Forelimb muscle (tissue), 1 donor: ENCODE data around the gene MRPS7. TPM values are rescaled to one million over a fixed set of nuclear protein-coding genes. Genes with fewer than 3 reads are reported as not detected.

Experiments
- DNase-seq: peaks from one replicate; pipeline ENCODE4 v3.0.0-alpha.2; 2013; ENCODE audit warnings: low read depth
- polyA plus RNA-seq: library from polyadenylated mRNA; unstranded; fragments of 120-200 nt; gene quantifications from one replicate; pipeline ENCODE4 v1.2.1, GENCODE V29; 2013; ENCODE audit not compliant: insufficient read length

Gene MRPS7
- polyA plus RNA-seq, 1 donor, result 65.0 TPM

- no peak for DNase-seq
These were observed 47.3 kb downstream of the MRPS7 start for GRCh38 chr17:75308732-75309629.

DNA sequence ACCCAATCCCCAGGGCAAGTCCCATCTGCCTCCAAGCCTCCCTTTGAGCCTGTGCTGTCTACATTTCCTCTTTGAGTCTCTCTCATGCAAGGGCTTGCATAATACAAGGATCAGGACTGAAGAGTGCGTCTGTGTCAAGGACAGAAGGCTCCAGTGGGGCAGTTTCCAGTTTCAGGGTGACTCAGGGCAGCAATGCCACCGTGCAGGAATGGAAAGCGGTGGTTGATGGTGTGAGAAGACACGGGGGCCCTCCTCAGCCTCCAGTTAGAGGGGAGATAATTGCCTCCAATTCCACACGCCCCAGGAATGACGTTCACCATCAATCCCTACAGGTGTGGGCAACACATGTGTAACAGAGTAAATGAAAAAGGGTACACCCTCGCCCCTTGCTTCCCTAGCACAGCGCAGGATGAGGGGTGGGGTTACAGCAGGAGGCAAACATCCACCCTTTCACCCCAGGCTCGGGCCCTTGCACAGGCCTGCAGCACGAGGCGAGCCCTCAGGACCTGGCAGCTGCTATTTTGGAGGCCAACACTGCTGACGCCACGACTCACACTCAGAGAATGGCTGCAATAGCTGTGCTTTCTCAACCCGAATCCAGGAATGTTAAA, 52.4 kb downstream of the MRPS7 start:
- no peak for DNase-seq

DNA sequence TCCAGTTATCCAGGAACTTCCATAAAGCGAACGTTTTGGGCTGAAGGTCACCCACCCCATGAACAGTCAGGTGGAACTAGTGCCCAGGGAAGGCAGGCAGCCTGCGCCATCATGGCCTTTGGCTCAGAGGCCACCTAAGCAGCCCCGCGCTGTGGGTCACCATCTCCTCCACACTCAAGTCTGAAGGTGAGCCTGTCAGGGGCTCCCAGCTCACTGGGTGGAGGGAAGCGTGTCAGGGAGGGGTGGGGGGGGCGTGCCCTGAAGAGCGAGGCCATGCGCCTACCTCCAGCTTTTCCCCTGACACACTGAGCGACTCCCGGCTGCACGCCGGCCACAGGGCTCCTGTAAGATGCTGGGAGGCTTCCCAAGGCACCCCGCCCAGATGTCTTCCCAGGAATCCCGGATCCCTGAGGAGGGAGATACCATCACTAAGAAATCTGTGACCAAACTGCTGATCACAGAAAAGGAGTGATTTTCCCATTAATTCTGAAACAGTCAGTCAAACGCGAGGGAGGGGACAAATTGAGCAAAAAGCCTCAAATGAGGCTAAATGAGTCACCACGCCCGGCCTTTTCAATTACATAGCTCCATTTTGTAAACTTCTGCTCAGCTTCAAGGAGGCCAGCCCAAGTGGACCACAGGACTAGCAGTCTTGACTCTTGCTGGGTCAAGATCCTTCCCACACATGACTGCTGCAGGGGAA, 54.0 kb downstream of the MRPS7 start:
- DNase-seq, result no peak

Other genes starting within 250 kb of the MRPS7 start
- 24.0 TPM for gene MRPL58, start 249.2 kb upstream of the MRPS7 start, polyA plus RNA-seq
- 249 TPM for gene ATP5PD, start 214.9 kb upstream of the MRPS7 start, polyA plus RNA-seq
- 20.5 TPM for gene KCTD2, start 214.7 kb upstream of the MRPS7 start, polyA plus RNA-seq
- 6.9 TPM for gene SLC16A5, start 173.9 kb upstream of the MRPS7 start, polyA plus RNA-seq
- 6.5 TPM for gene ARMC7, start 151.9 kb upstream of the MRPS7 start, polyA plus RNA-seq
- gene NT5C, start 130.1 kb upstream of the MRPS7 start, polyA plus RNA-seq, result 41.0 TPM
- gene JPT1, start 107.4 kb upstream of the MRPS7 start, polyA plus RNA-seq, result 283 TPM
- gene SUMO2, start 78.9 kb upstream of the MRPS7 start, polyA plus RNA-seq, result 334 TPM
- gene NUP85, start 56.2 kb upstream of the MRPS7 start, polyA plus RNA-seq, result 34.4 TPM
- 29.9 TPM for gene GGA3, start 273 bp upstream of the MRPS7 start, polyA plus RNA-seq
- 15.1 TPM for gene MIF4GD, start 9.4 kb downstream of the MRPS7 start, polyA plus RNA-seq
- 4.9 TPM for gene SLC25A19, start 27.6 kb downstream of the MRPS7 start, polyA plus RNA-seq
- gene GRB2, start 143.8 kb downstream of the MRPS7 start, polyA plus RNA-seq, result 158 TPM
- gene TMEM94, start 194.8 kb downstream of the MRPS7 start, polyA plus RNA-seq, result 54.0 TPM